Testis (tissue), 2 donors: ENCODE measurements around the gene TNFRSF8.
"Not testable (repeated sequence)": the region's sequence is repeated elsewhere in the genome, so short reads cannot be mapped to it uniquely, and the experiment has no call there.

ENCODE experiments used
- POLR2A ChIP-seq: fragments of 450-650 bp; IDR thresholded peaks from one replicate; pipeline ENCODE4 v1.6.1; 2017; ENCODE audit warnings: antibody characterized with exemption, mild to moderate bottlenecking, moderate library complexity
- TF ChIP-seq, protein P1 (sequence below), 3 experiments: fragments of 450-650 bp in 2 of 3; fragments of 200-600 bp in 1 of 3; sonication (generic) in 1 of 3; IDR thresholded peaks; one replicate each; pipeline ENCODE4 v1.5.1; 2016 to 2019; ENCODE audit warnings: antibody characterized with exemption in 3 of 3, mild to moderate bottlenecking in 2 of 3, moderate library complexity in 1 of 3

DNA sequence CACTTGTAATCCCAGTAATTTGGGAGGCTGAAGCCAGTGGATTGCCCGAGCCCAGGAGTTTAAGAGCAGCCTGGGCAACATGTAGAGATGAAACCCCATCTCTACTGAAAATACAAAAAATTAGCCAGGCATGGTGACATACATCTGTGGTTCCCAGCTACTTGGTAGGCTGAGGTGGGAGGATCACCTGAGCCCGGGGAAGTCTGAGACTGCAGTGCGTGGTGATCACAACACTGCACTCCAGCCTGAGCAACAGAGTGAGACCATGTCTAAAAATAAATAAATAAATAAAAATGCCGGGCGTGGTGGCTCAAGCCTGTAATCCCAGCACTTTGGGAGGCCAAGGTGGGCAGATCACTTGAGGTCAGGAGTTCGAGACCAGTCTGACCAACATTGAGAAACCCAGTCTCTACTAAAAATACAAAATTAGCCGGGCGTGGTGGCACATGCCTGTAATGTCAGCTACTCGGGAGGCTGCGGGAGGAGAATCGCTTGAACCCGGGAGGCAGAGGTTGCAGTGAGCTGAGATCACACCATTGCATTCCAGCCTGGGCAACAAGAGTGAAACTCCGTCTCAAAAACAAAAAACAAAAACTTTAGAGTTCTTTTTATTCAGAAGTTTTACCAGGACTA, 23.2 kb upstream of the TNFRSF8 start:
- TF ChIP-seq, protein P1, sequence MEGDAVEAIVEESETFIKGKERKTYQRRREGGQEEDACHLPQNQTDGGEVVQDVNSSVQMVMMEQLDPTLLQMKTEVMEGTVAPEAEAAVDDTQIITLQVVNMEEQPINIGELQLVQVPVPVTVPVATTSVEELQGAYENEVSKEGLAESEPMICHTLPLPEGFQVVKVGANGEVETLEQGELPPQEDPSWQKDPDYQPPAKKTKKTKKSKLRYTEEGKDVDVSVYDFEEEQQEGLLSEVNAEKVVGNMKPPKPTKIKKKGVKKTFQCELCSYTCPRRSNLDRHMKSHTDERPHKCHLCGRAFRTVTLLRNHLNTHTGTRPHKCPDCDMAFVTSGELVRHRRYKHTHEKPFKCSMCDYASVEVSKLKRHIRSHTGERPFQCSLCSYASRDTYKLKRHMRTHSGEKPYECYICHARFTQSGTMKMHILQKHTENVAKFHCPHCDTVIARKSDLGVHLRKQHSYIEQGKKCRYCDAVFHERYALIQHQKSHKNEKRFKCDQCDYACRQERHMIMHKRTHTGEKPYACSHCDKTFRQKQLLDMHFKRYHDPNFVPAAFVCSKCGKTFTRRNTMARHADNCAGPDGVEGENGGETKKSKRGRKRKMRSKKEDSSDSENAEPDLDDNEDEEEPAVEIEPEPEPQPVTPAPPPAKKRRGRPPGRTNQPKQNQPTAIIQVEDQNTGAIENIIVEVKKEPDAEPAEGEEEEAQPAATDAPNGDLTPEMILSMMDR (IDR thresholded peaks at IDR 0.05) = not testable (repeated sequence)
- not testable (repeated sequence) for TF ChIP-seq POLR2A
